Measurements from ENCODE around the gene SLC9A9. TPM values are rescaled to one million over a fixed set of nuclear protein-coding genes. Genes with fewer than 3 reads are reported as not detected.

SLC9A9 gene
- total RNA-seq, 4 donors from 2014 or later = 7.8 to 19.6 (median 13.4) TPM

DNA sequence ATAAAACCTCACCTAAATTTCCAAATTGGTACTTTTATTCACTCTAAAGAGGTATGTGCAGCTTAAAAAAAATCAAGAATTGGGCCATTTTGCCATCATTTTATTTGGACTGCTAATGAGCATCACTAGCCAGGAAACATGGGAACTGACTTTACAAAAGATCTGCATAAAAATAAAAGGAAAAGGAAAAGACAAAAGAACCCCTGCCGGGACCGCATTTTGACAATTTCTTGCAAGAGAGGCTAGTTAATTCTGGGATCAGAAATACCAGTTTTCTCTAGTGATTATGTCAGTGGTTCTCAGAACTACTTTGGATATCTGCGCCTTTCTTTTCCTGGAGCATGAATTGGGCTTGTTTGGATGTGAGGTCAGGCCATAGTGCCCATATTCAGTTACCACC lies 439.5 kb downstream of the SLC9A9 start:
- Histone ChIP-seq H3K36me3 (no peaks in the 10 kb centered on the region), H3K27me3 (no peaks in the 10 kb centered on the region), H3K4me1 (peaks cover 9 to 11% of the 10 kb centered on the region in 2 donors), H3K9me3 (no peaks in the 10 kb centered on the region), H3K4me3 (replicated peaks in 1 of 3) (no peak overlapping the region), H3K27ac (no peak overlapping the region)
- TF ChIP-seq POLR2A (IDR thresholded peaks at IDR 0.05) = no peak
- TF ChIP-seq, protein P1, sequence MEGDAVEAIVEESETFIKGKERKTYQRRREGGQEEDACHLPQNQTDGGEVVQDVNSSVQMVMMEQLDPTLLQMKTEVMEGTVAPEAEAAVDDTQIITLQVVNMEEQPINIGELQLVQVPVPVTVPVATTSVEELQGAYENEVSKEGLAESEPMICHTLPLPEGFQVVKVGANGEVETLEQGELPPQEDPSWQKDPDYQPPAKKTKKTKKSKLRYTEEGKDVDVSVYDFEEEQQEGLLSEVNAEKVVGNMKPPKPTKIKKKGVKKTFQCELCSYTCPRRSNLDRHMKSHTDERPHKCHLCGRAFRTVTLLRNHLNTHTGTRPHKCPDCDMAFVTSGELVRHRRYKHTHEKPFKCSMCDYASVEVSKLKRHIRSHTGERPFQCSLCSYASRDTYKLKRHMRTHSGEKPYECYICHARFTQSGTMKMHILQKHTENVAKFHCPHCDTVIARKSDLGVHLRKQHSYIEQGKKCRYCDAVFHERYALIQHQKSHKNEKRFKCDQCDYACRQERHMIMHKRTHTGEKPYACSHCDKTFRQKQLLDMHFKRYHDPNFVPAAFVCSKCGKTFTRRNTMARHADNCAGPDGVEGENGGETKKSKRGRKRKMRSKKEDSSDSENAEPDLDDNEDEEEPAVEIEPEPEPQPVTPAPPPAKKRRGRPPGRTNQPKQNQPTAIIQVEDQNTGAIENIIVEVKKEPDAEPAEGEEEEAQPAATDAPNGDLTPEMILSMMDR (IDR thresholded peaks at IDR 0.05) = no peak
- DNase-seq = no peak
- 94% methylated on average over 3 of the region's 3 CpGs for WGBS, 2 donors
- intact Hi-C loops (cut with DNase I) = no loop called here

GRCh38 chr3:143402602-143403001 lies 445.7 kb downstream of the SLC9A9 start:
- peaks cover 9 to 11% of the 10 kb centered on the region in 2 donors for H3K4me1 ChIP-seq
- H3K27ac ChIP-seq = no peak overlapping the region
- H3K4me3 ChIP-seq (replicated peaks in 1 of 3) = no peak overlapping the region
- no peaks in the 10 kb centered on the region for H3K36me3 ChIP-seq
- no peaks in the 10 kb centered on the region for H3K27me3 ChIP-seq
- no peak for TF ChIP-seq POLR2A (IDR thresholded peaks at IDR 0.05)
- TF ChIP-seq, protein P1 (IDR thresholded peaks at IDR 0.05) = no peak
- intact Hi-C loops (cut with DNase I) = no loop called here
- DNase-seq = no peak
- H3K9me3 ChIP-seq = no peaks in the 10 kb centered on the region

- Histone ChIP-seq H3K27ac (no peak overlapping the region), H3K27me3 (no peaks in the 10 kb centered on the region), H3K4me3 (replicated peaks in 1 of 3) (no peak overlapping the region), H3K4me1 (no peaks in the 10 kb centered on the region), H3K36me3 (no peaks in the 10 kb centered on the region), H3K9me3 (no peaks in the 10 kb centered on the region)
- no peak for TF ChIP-seq POLR2A (IDR thresholded peaks at IDR 0.05)
- TF ChIP-seq, protein P1 (IDR thresholded peaks at IDR 0.05) = no peak
- 67 to 82% methylated on average over 1 of the region's 1 CpG for WGBS, 2 donors
- intact Hi-C loops (cut with DNase I) = no loop called here
- no peak for DNase-seq
Measured at GRCh38 chr3:143396790-143397189, 451.5 kb downstream of the SLC9A9 start.

GRCh38 chr3:143389388-143389787 lies 458.9 kb downstream of the SLC9A9 start:
- Histone ChIP-seq H3K27me3 (no peaks in the 10 kb centered on the region), H3K36me3 (no peaks in the 10 kb centered on the region), H3K4me1 (no peaks in the 10 kb centered on the region), H3K4me3 (replicated peaks in 1 of 3) (no peak overlapping the region), H3K27ac (no peak overlapping the region), H3K9me3 (no peaks in the 10 kb centered on the region)
- no peak for TF ChIP-seq POLR2A (IDR thresholded peaks at IDR 0.05)
- TF ChIP-seq, protein P1 (IDR thresholded peaks at IDR 0.05) = no peak
- WGBS, 2 donors = 90 to 97% methylated on average over 2 of the region's 2 CpGs
- intact Hi-C loops (cut with DNase I) = no loop called here
- DNase-seq = no peak

- H3K4me3 ChIP-seq (replicated peaks in 1 of 3) = no peak overlapping the region
- WGBS, 2 donors = 94 to 96% methylated on average over 2 of the region's 2 CpGs
- no peak overlapping the region for H3K27ac ChIP-seq
- TF ChIP-seq POLR2A (IDR thresholded peaks at IDR 0.05) = no peak
- H3K9me3 ChIP-seq = no peaks in the 10 kb centered on the region
- no peaks in the 10 kb centered on the region for H3K36me3 ChIP-seq
- no peak for DNase-seq
- no peaks in the 10 kb centered on the region for H3K27me3 ChIP-seq
- intact Hi-C loops (cut with DNase I) = no loop called here
- H3K4me1 ChIP-seq = no peaks in the 10 kb centered on the region
Measured at GRCh38 chr3:143387425-143387824, 460.8 kb downstream of the SLC9A9 start.

DNA sequence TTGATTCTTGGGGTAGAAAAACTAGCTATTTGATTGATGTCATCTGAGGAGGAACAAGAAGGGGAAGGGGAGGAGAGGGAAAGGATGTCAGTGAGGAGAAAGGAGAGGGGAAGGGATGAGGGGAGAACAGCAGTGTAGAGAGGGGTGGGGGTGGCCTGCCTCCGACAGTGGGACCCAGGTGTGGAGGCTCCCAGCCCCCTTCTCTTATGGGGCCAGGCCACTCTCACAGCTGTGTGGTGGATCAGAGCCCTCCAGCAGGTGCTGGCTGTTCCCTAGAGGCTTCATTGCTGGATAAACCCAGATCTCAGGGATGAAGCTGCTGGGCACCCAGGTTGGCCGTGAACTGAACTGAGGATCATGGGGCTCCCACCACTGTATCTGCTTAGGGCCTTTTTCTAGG lies 464.2 kb downstream of the SLC9A9 start:
- Histone ChIP-seq H3K4me3 (replicated peaks in 1 of 3) (no peak overlapping the region), H3K4me1 (no peaks in the 10 kb centered on the region), H3K27me3 (no peaks in the 10 kb centered on the region), H3K27ac (no peak overlapping the region), H3K9me3 (no peaks in the 10 kb centered on the region), H3K36me3 (no peaks in the 10 kb centered on the region)
- intact Hi-C loops (cut with DNase I) = no loop called here
- no peak for DNase-seq
- TF ChIP-seq POLR2A (IDR thresholded peaks at IDR 0.05) = no peak
- 91 to 100% methylated on average over 2 of the region's 2 CpGs for WGBS, 2 donors

All from thyroid gland (tissue), 4 donors.